Keratinocyte (primary cell): ENCODE data around the gene EGFLAM. TPM values are rescaled to one million over a fixed set of nuclear protein-coding genes. Genes with fewer than 3 reads are reported as not detected.

ENCODE experiments used
- DNase-seq: peaks from one replicate; pipeline ENCODE4 v3.0.0-alpha.2; 2011; ENCODE audit warnings: low read depth, missing footprints, low spot score
- FAIRE-seq: peaks from 2 replicates; lab custom pipeline; 2011; peaks lifted over from hg19 to GRCh38; lab: Jason Lieb, UNC
- H2AFZ ChIP-seq: 2 replicates; pipeline ENCODE4 v1.6.0; 2012; ENCODE audit warnings: low read length, control low read depth, inconsistent platforms; ENCODE audit not compliant: control insufficient read depth
- H3K27ac ChIP-seq: 2 replicates; pipeline ENCODE4 v1.5.1; 2011; ENCODE audit warnings: low read length; ENCODE audit not compliant: control insufficient read depth, insufficient read depth
- H3K27me3 ChIP-seq: 3 replicates; pipeline ENCODE4 v1.6.0; 2011; ENCODE audit warnings: low read length; ENCODE audit not compliant: control insufficient read depth, insufficient read depth; ENCODE audit errors: extremely low read depth
- H3K36me3 ChIP-seq, 2 experiments: 2 replicates in 1 of 2; 3 replicates in 1 of 2; pipeline ENCODE4 v1.5.1; 2011; ENCODE audit warnings: low read length in 2 of 2, mild to moderate bottlenecking in 1 of 2; ENCODE audit not compliant: control insufficient read depth in 2 of 2, insufficient read depth in 2 of 2; ENCODE audit errors: extremely low read depth in 1 of 2
- H3K4me1 ChIP-seq: 3 replicates; pipeline ENCODE4 v1.5.1; 2011; ENCODE audit warnings: low read length; ENCODE audit not compliant: control insufficient read depth, insufficient read depth; ENCODE audit errors: extremely low read depth
- H3K4me2 ChIP-seq: 3 replicates; pipeline ENCODE4 v1.6.0; 2011; ENCODE audit warnings: low read depth, low read length; ENCODE audit not compliant: control insufficient read depth, insufficient read depth; ENCODE audit errors: extremely low read depth
- H3K4me3 ChIP-seq, 3 experiments: fragments of 200-600 bp in 1 of 3; sonication (generic) in 1 of 3; 2 replicates in 2 of 3; 3 replicates in 1 of 3; pipeline ENCODE4 v1.5.1; 2011 to 2016; ENCODE audit warnings: low read length in 3 of 3, mild to moderate bottlenecking in 3 of 3, control low read depth in 2 of 3, inconsistent platforms in 1 of 3, low read depth in 1 of 3, mixed read lengths in 1 of 3, mixed run types in 1 of 3, moderate library complexity in 1 of 3; ENCODE audit not compliant: control insufficient read depth in 2 of 3, insufficient read depth in 2 of 3; ENCODE audit errors: extremely low read depth in 1 of 3
- H3K79me2 ChIP-seq: 2 replicates; pipeline ENCODE4 v1.6.0; 2012; ENCODE audit warnings: low read length; ENCODE audit not compliant: control insufficient read depth, insufficient read depth
- H3K9ac ChIP-seq: 3 replicates; pipeline ENCODE4 v1.6.0; 2011; ENCODE audit warnings: low read length; ENCODE audit not compliant: control insufficient read depth, insufficient read depth; ENCODE audit errors: extremely low read depth
- H3K9me1 ChIP-seq: 3 replicates; pipeline ENCODE4 v1.6.0; 2011; ENCODE audit warnings: low read length; ENCODE audit not compliant: control insufficient read depth, insufficient read depth; ENCODE audit errors: extremely low read depth
- H3K9me3 ChIP-seq: 2 replicates; pipeline ENCODE4 v1.5.1; 2012; ENCODE audit warnings: low read depth, low read length; ENCODE audit not compliant: control insufficient read depth
- H4K20me1 ChIP-seq: 3 replicates; pipeline ENCODE4 v1.6.0; 2011; ENCODE audit warnings: low read length; ENCODE audit not compliant: control insufficient read depth, insufficient read depth; ENCODE audit errors: extremely low read depth
- CTCF ChIP-seq, 3 experiments: IDR thresholded peaks in 1 of 3; conservative IDR thresholded peaks in 1 of 3; optimal IDR thresholded peaks in 1 of 3; 2 replicates in 2 of 3; 3 replicates in 1 of 3; pipeline versions ENCODE3 to v1.5.1; 2011; ENCODE audit warnings: low read length in 3 of 3, mild to moderate bottlenecking in 3 of 3, moderate library complexity in 2 of 3, control low read depth in 1 of 3, inconsistent platforms in 1 of 3; ENCODE audit not compliant: insufficient read depth in 2 of 3; ENCODE audit errors: extremely low read depth in 1 of 3
- EZH2 ChIP-seq: IDR thresholded peaks from one replicate; pipeline ENCODE4 v1.6.1; 2012; ENCODE audit warnings: inconsistent platforms, mild to moderate bottlenecking, low read length, moderate library complexity
- dilution Hi-C: fragments of 300-500 bp; cut with MboI; formaldehyde crosslinking; loops from one replicate; pipeline ENCODE4 v1.7.0; 2020; ENCODE audit warnings: low sequenced_read_pairs; ENCODE audit not compliant: extremely low pct_ligation_motif_present
- polyA plus RNA-seq, 5 experiments: library from polyadenylated mRNA; depleted of rRNA in 3 of 5; stranded (reverse) in 3 of 5; stranded (forward) in 1 of 5; unstranded in 1 of 5; fragments of >200 nt; gene quantifications; 1 replicate in 1 of 5; 2 replicates in 3 of 5; 3 replicates in 1 of 5; pipeline versions ENCODE4 v1.2.1 to v1.2.3, GENCODE V29; 2011 to 2012; ENCODE audit warnings: missing spikeins in 2 of 5, low read depth in 1 of 5, low replicate concordance in 1 of 5

The EGFLAM gene
- polyA plus RNA-seq, 1 donor (not counting 4 experiments of a cell fraction or from before 2014, with no cell fraction given): not detected

GRCh38 chr5:38468978-38469706 is 210.8 kb downstream of the EGFLAM start:
- peaks cover 16% of the 10 kb centered on the region for H3K4me1 ChIP-seq
- no peaks in the 10 kb centered on the region for H3K9me1 ChIP-seq
- dilution Hi-C loops: no loop called here
- no peaks in the 10 kb centered on the region for H3K9me3 ChIP-seq
- FAIRE-seq: no peak
- no peaks in the 10 kb centered on the region for H3K27me3 ChIP-seq
- H3K36me3 ChIP-seq: no peaks in the 10 kb centered on the region
- no peaks in the 10 kb centered on the region for H4K20me1 ChIP-seq
- H3K9ac ChIP-seq: no peak overlapping the region
- no peaks in the 10 kb centered on the region for H3K79me2 ChIP-seq
- no peak overlapping the region for H3K27ac ChIP-seq
- no peak overlapping the region for H2AFZ ChIP-seq
- DNase-seq: no peak
- TF ChIP-seq CTCF (optimal IDR thresholded peaks at IDR 0.05 in 1 of 3, IDR thresholded peaks at IDR 0.05 in 1 of 3, conservative IDR thresholded peaks at IDR 0.05 in 1 of 3; ENCODE audit: extremely low read depth in 1 of 3, insufficient read depth in 2 of 3, low read length in 3 of 3): no peak
- TF ChIP-seq EZH2: no peak
- H3K4me2 ChIP-seq: no peak overlapping the region
- no peak overlapping the region for H3K4me3 ChIP-seq

- dilution Hi-C loops: no loop called here
Observed at GRCh38 chr5:38469707-38470267, 211.4 kb downstream of the EGFLAM start.

More at GRCh38 chr5:38469707-38470267, 211.4 kb downstream of the EGFLAM start:
- Histone ChIP-seq H3K4me3 (no peak overlapping the region), H3K27me3 (no peaks in the 10 kb centered on the region), H3K4me1 (peaks cover 10% of the 10 kb centered on the region), H3K79me2 (no peaks in the 10 kb centered on the region), H3K9me1 (no peaks in the 10 kb centered on the region), H3K27ac (no peak overlapping the region), H2AFZ (no peak overlapping the region), H3K9ac (no peak overlapping the region), H3K36me3 (no peaks in the 10 kb centered on the region), H4K20me1 (no peaks in the 10 kb centered on the region), H3K9me3 (no peaks in the 10 kb centered on the region), H3K4me2 (no peak overlapping the region)
- TF ChIP-seq CTCF (optimal IDR thresholded peaks at IDR 0.05 in 1 of 3, IDR thresholded peaks at IDR 0.05 in 1 of 3, conservative IDR thresholded peaks at IDR 0.05 in 1 of 3; ENCODE audit: extremely low read depth in 1 of 3, insufficient read depth in 2 of 3, low read length in 3 of 3) (no peak), EZH2 (no peak)
- FAIRE-seq (no peak), DNase-seq (no peak)
